ENCODE data around the gene SYT6. TPM values are rescaled to one million over a fixed set of nuclear protein-coding genes. Genes with fewer than 3 reads are reported as not detected.
A peak's percentile ranks its signal among the peaks of the same experiment; 100 is the strongest.

Gene SYT6
- total RNA-seq, 4 donors from 2014 or later, result 0.30 to 0.44 TPM; not detected in 2

- 55 to 68% methylated on average over 5 of the region's 5 CpGs for WGBS, 2 donors
- no peak overlapping the region for H3K4me3 ChIP-seq
- no peaks in the 10 kb centered on the region for H3K36me3 ChIP-seq
- no peak overlapping the region for H3K27ac ChIP-seq
- DNase-seq (ENCODE audit: low spot score in 2 of 2), result no peak
- TF ChIP-seq EP300 (IDR thresholded peaks at IDR 0.05) (no peak), POLR2A (IDR thresholded peaks at IDR 0.05) (no peak), CTCF (IDR thresholded peaks at IDR 0.05) (no peak)
- peaks cover 0 to 7% (median 0%) of the 10 kb centered on the region in 4 donors for H3K4me1 ChIP-seq
- H3K9me3 ChIP-seq, result no peaks in the 10 kb centered on the region
- no peaks in the 10 kb centered on the region for H3K27me3 ChIP-seq
Measured at GRCh38 chr1:114043548-114043947, 110.1 kb downstream of the SYT6 start.

- Histone ChIP-seq H3K27me3 (no peaks in the 10 kb centered on the region), H3K36me3 (no peaks in the 10 kb centered on the region), H3K4me3 (no peak overlapping the region), H3K27ac (no peak overlapping the region), H3K9me3 (no peaks in the 10 kb centered on the region), H3K4me1 (peaks cover 0 to 7% (median 0%) of the 10 kb centered on the region in 4 donors)
- no peak for TF ChIP-seq CTCF (IDR thresholded peaks at IDR 0.05)
- TF ChIP-seq POLR2A (IDR thresholded peaks at IDR 0.05), result no peak
- TF ChIP-seq EP300 (IDR thresholded peaks at IDR 0.05), result peak in 1 of 2 donors; percentile 65
- WGBS, 2 donors, result 16 to 25% methylated on average over 4 of the region's 4 CpGs
- no peak for DNase-seq (ENCODE audit: low spot score in 2 of 2)
Measured at GRCh38 chr1:114043054-114043453, 110.6 kb downstream of the SYT6 start.

GRCh38 chr1:114040273-114041015 lies 113.2 kb downstream of the SYT6 start:
- Histone ChIP-seq H3K4me1 (peaks cover 0 to 7% (median 0%) of the 10 kb centered on the region in 4 donors), H3K9me3 (no peaks in the 10 kb centered on the region), H3K27me3 (no peaks in the 10 kb centered on the region), H3K36me3 (no peaks in the 10 kb centered on the region), H3K4me3 (no peak overlapping the region), H3K27ac (peak overlapping the region in 2 of 4 donors; percentile 25 to 36)
- TF ChIP-seq POLR2A (IDR thresholded peaks at IDR 0.05) (no peak), EP300 (IDR thresholded peaks at IDR 0.05) (peak in 1 of 2 donors; percentile 75)
- WGBS, 2 donors, result 57 to 62% methylated on average over 4 of the region's 4 CpGs
- DNase-seq (ENCODE audit: low spot score in 2 of 2), result peak in 1 of 2 donors; percentile 48

Other genes starting within 250 kb of the SYT6 start
- gene AP4B1, start 249.1 kb downstream of the SYT6 start, total RNA-seq, result 10 to 100 TPM; 22.1 to 39.9 (median 34.5) TPM
- gene DCLRE1B, start 248.5 kb downstream of the SYT6 start, total RNA-seq, result 1 to 10 TPM; 3.5 to 7.2 (median 4.3) TPM
- gene HIPK1, start 224.5 kb downstream of the SYT6 start, total RNA-seq, result 10 to 100 TPM; 42.3 to 63.4 (median 53.0) TPM
- 100 to 1,000 TPM in 1 of 4 donors, 10 to 100 TPM in 3; 19.2 to 168 (median 50.0) TPM for gene OLFML3, start 174.4 kb downstream of the SYT6 start, total RNA-seq